Natural killer cell treated with Interleukin-12 subunit alpha and Interleukin-12 subunit beta and Interleukin-15 and Interleukin-18, amount 100 ng/mL, for 72 hours (primary cell): ENCODE data around the gene LACRT. TPM values are rescaled to one million over a fixed set of nuclear protein-coding genes. Genes with fewer than 3 reads are reported as not detected.

ENCODE experiments used
- ATAC-seq, 2 donors: fragments of 150-1000 bp; cut with Tn5 transposase in 1 of 2; sonication (Bioruptor Pico), chemical (Tn5 transposase) in 1 of 2; 2 replicates each; pipeline ENCODE4 v1.10.0; 2021
- DNase-seq: peaks from one replicate; pipeline ENCODE4 v3.0.0; 2022; ENCODE audit warnings: low spot score
- H3K27ac Mint-ChIP-seq, 2 donors: 1 replicate in 1 of 2; 2 replicates in 1 of 2; pipeline ENCODE4 v1.8.0; 2022; ENCODE audit warnings: mixed read lengths in 2 of 2, mild to moderate bottlenecking in 1 of 2, moderate library complexity in 1 of 2
- H3K27me3 Mint-ChIP-seq, 2 donors: 1 replicate in 1 of 2; 2 replicates in 1 of 2; pipeline ENCODE4 v1.8.0; 2022; ENCODE audit warnings: mixed read lengths in 2 of 2
- H3K36me3 Mint-ChIP-seq: one replicate; pipeline ENCODE4 v1.8.0; 2022; ENCODE audit warnings: mixed read lengths
- H3K4me1 Mint-ChIP-seq, 2 donors: 1 replicate in 1 of 2; 2 replicates in 1 of 2; pipeline ENCODE4 v1.8.0; 2022; ENCODE audit warnings: low read depth in 2 of 2, mixed read lengths in 2 of 2, mild to moderate bottlenecking in 1 of 2
- H3K4me3 Mint-ChIP-seq: one replicate; pipeline ENCODE4 v1.8.0; 2022; ENCODE audit warnings: mixed read lengths
- H3K9me3 Mint-ChIP-seq: 2 replicates; pipeline ENCODE4 v1.8.0; 2022; ENCODE audit warnings: mixed read lengths
- total RNA-seq, 2 donors: library from RNA; stranded (reverse); gene quantifications; one replicate each; pipeline ENCODE4 v1.2.3, GENCODE V29; 2022

Gene LACRT
- total RNA-seq, 2 donors from 2014 or later: not detected

- Mint-ChIP-seq H3K4me3 (no peak overlapping the region), H3K9me3 (no peaks in the 10 kb centered on the region), H3K4me1 (no peaks in the 10 kb centered on the region), H3K36me3 (no peaks in the 10 kb centered on the region), H3K27ac (no peak overlapping the region), H3K27me3 (peaks cover 54 to 61% of the 10 kb centered on the region in 2 donors)
- no peak for DNase-seq
- ATAC-seq: no peak
These were observed 47.3 kb downstream of the LACRT start for GRCh38 chr12:54587315-54587873.

- H3K4me3 Mint-ChIP-seq: no peak overlapping the region
- H3K9me3 Mint-ChIP-seq: no peaks in the 10 kb centered on the region
- no peaks in the 10 kb centered on the region for H3K4me1 Mint-ChIP-seq
- no peak overlapping the region for H3K27ac Mint-ChIP-seq
- DNase-seq (no peak), ATAC-seq (no peak)
- peaks cover 54 to 57% of the 10 kb centered on the region in 2 donors for H3K27me3 Mint-ChIP-seq
- no peaks in the 10 kb centered on the region for H3K36me3 Mint-ChIP-seq
These were observed 48.1 kb downstream of the LACRT start for GRCh38 chr12:54586620-54587019.

DNA sequence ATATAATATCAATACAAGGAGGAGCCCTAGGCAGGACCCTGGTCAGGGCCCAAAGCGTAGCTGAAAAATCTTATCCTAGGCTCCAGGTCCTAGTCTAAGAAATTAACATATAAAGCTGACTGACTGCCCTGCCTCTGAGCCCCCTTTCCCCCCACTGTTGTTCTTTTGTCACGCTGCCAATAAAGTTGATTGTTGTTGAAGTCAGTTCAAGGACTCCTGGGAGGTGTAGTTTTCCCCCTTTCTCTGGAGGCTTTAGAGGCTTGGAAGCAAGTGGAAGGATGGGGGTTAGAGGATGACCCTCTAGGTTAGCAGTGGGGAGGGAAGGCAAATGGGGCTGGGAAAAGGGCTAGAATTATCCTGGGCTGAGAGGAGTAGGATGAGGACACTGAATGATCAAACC is 49.5 kb downstream of the LACRT start:
- no peaks in the 10 kb centered on the region for H3K4me1 Mint-ChIP-seq
- H3K27ac Mint-ChIP-seq: no peak overlapping the region
- H3K36me3 Mint-ChIP-seq: no peaks in the 10 kb centered on the region
- no peak for DNase-seq
- no peaks in the 10 kb centered on the region for H3K9me3 Mint-ChIP-seq
- no peak for ATAC-seq
- no peak overlapping the region for H3K4me3 Mint-ChIP-seq
- H3K27me3 Mint-ChIP-seq: peaks cover 43 to 45% of the 10 kb centered on the region in 2 donors

DNA sequence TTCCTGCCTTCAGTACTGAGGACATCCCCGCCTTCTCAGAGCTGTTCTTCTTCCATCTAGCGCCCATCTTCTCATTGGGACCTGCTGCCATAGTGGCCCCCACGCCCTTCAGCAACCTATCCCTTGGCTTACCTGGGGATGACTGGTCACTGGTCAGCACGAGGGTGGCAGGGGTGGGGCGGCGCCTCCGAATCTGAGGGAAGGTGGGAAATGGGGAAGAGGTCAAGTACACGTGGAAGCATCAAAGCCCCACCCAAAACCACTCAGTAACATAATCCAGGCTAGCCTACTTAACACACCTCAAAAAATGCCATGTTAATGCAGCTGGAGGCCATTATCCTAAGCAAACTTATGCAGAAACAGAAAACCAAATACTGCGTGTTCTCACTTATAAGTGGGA is 50.6 kb downstream of the LACRT start:
- Mint-ChIP-seq H3K27ac (no peak overlapping the region), H3K4me3 (no peak overlapping the region), H3K4me1 (peaks cover 6 to 7% of the 10 kb centered on the region in 2 donors), H3K27me3 (peaks cover 32 to 35% of the 10 kb centered on the region in 2 donors), H3K9me3 (no peaks in the 10 kb centered on the region), H3K36me3 (no peaks in the 10 kb centered on the region)
- DNase-seq (no peak), ATAC-seq (no peak)

DNA sequence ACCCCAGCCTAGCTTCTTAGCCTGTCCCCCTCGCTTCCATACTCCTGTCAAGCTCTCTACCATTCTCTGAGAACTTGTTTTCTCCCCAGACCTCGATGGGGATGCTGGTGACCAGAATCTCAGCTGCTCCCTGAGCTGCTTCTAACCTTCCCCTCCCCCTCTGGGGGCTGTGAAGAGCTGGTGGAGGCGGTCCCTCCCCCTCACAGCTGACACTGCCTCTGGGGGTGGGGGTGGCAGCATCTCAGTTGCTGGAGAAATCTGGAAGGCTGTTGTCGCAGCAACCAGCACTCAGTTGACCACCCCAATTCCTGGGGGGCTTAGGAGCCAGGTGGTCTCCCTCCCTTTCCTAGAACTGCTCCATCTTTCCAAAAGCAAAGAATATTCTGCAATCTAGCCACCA is 51.0 kb downstream of the LACRT start:
- no peak for ATAC-seq

DNA sequence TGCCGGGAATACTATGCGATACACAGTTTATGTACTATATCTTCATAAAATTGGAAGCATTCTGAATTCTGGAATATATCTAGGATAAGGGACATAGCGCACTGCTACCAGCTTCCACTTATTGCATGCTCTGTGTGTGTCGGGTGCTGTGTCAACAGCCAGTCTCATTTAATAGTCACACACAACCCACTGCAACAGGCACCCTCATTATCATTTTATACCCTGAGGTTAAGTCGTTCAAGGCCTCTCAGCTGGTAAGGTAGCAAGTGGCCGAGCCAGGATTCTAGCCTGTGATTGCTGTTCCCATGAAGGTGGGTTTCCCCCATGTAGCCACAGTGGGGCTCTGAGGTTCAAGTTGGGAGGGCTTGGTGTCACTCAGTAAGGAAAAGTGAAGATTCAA is 53.3 kb downstream of the LACRT start:
- no peak for DNase-seq
- H3K27ac Mint-ChIP-seq: no peak overlapping the region
- no peaks in the 10 kb centered on the region for H3K36me3 Mint-ChIP-seq
- ATAC-seq: no peak
- H3K27me3 Mint-ChIP-seq: peaks cover 14 to 19% of the 10 kb centered on the region in 2 donors
- H3K4me3 Mint-ChIP-seq: no peak overlapping the region
- H3K4me1 Mint-ChIP-seq: peaks cover 6 to 7% of the 10 kb centered on the region in 2 donors
- no peaks in the 10 kb centered on the region for H3K9me3 Mint-ChIP-seq

More for the DNA sequence above, 51.0 kb downstream of the LACRT start:
- DNase-seq: no peak
- no peak overlapping the region for H3K4me3 Mint-ChIP-seq
- H3K27me3 Mint-ChIP-seq: peaks cover 28 to 31% of the 10 kb centered on the region in 2 donors
- no peaks in the 10 kb centered on the region for H3K9me3 Mint-ChIP-seq
- H3K4me1 Mint-ChIP-seq: peaks cover 6 to 7% of the 10 kb centered on the region in 2 donors
- no peaks in the 10 kb centered on the region for H3K36me3 Mint-ChIP-seq
- H3K27ac Mint-ChIP-seq: no peak overlapping the region

Other genes with a start within 250 kb of the LACRT start
- gene ITGA5, start 215.6 kb downstream of the LACRT start, total RNA-seq: 10 to 100 TPM; 31.8 to 32.1 TPM
- gene GTSF1, start 161.3 kb downstream of the LACRT start, total RNA-seq: 10 to 100 TPM in 1 of 2 donors, 1 to 10 TPM in 1; 7.2 to 10.5 TPM
- gene NCKAP1L, start 137.1 kb downstream of the LACRT start, total RNA-seq: 100 to 1,000 TPM; 143 to 179 TPM
- gene PDE1B, start 85.3 kb downstream of the LACRT start, total RNA-seq: 10 to 100 TPM; 28.4 to 34.6 TPM
- not detected for gene PPP1R1A, start 46.2 kb downstream of the LACRT start, total RNA-seq
- not detected for gene DCD, start 13.5 kb upstream of the LACRT start, total RNA-seq
- 10 to 100 TPM in 1 of 2 donors, 1 to 10 TPM in 1; 5.9 to 11.3 TPM for gene MUCL1, start 219.6 kb upstream of the LACRT start, total RNA-seq